HCT116 (cell line): ENCODE measurements around the gene CKS2. TPM values are rescaled to one million over a fixed set of nuclear protein-coding genes. Genes with fewer than 3 reads are reported as not detected.

Source experiments
- ATAC-seq: fragments of 200-7000 bp; cut with Tn5 transposase; 2 replicates; pipeline ENCODE4 v1.9.1; 2020; ENCODE audit warnings: mild to moderate bottlenecking, moderate library complexity
- BruUV-seq: library from RNA; stranded (reverse); fragments of 400-500 nt; replicated peaks from 2 replicates; lab custom pipeline; 2021; lab: Mats Ljungman, UMichigan
- CTCF ChIA-PET: fragments of 300-600 bp; sonication (Branson Sonifier 250); formaldehyde crosslinking; loops from one replicate; lab custom pipeline; 2021; ENCODE audit warnings: antibody characterized with exemption; lab: Charles Lee
- POLR2A ChIA-PET: fragments of 300-600, 350-600 bp; sonication (Branson Sonifier 250); formaldehyde crosslinking; loops from one replicate; lab custom pipeline; 2021; ENCODE audit warnings: antibody characterized with exemption; lab: Charles Lee
- RAD21 ChIA-PET, 2 experiments: fragments of 300-600 bp; sonication (Branson Sonifier 250); formaldehyde crosslinking; loops; one replicate each; lab custom pipeline; 2023; ENCODE audit warnings: low total read pairs in 2 of 2; ENCODE audit not compliant: uncharacterized antibody in 2 of 2, unreplicated experiment in 2 of 2, low non-redundant PET in 1 of 2; lab: Charles Lee
- DNase-seq: peaks from one replicate; pipeline ENCODE4 v3.0.0-alpha.2; 2010; ENCODE audit warnings: low read depth, low spot score
- H2AFZ ChIP-seq: fragments of 200-600 bp; shearing (Covaris generic), sonication (generic); 2 replicates; pipeline ENCODE4 v1.6.1; 2017; ENCODE audit warnings: low read depth, mixed run types, mixed read lengths, antibody characterized with exemption, low read length; ENCODE audit not compliant: poor library complexity, severe bottlenecking
- H3K27ac ChIP-seq: 2 replicates; pipeline ENCODE4 v1.5.1; 2012; ENCODE audit warnings: low read depth, low read length
- H3K27me3 ChIP-seq: fragments of 200-600 bp; sonication (generic); 2 replicates; pipeline ENCODE4 v1.6.1; 2016; ENCODE audit warnings: mixed run types, low read length, mixed read lengths; ENCODE audit not compliant: insufficient read depth
- H3K36me3 ChIP-seq, 2 experiments: fragments of 200-500 bp in 1 of 2; fragments of 200-600 bp in 1 of 2; sonication (Bioruptor generic) in 1 of 2; sonication (generic) in 1 of 2; 2 replicates each; pipeline versions ENCODE4 v1.5.1 to v1.6.1; 2014 to 2016; ENCODE audit warnings: low read length in 2 of 2, inconsistent platforms in 1 of 2, mixed read lengths in 1 of 2, mixed run types in 1 of 2; ENCODE audit not compliant: insufficient read depth in 2 of 2, control insufficient read depth in 1 of 2
- H3K4me1 ChIP-seq, 2 experiments: fragments of 200-600 bp in 1 of 2; sonication (generic) in 1 of 2; 2 replicates each; pipeline versions ENCODE4 v1.5.1 to v1.6.1; 2012 to 2017; ENCODE audit warnings: low read length in 2 of 2, inconsistent platforms in 1 of 2, mild to moderate bottlenecking in 1 of 2, mixed read lengths in 1 of 2, mixed run types in 1 of 2, moderate library complexity in 1 of 2; ENCODE audit not compliant: insufficient read depth in 2 of 2, control insufficient read depth in 1 of 2
- H3K4me2 ChIP-seq: fragments of 200-600 bp; sonication (generic); 2 replicates; pipeline ENCODE4 v1.6.1; 2017; ENCODE audit warnings: mixed run types, low read length, mixed read lengths
- H3K4me3 ChIP-seq, 2 experiments: fragments of 200-600 bp in 1 of 2; sonication (generic) in 1 of 2; replicated peaks in 1 of 2; 2 replicates each; pipeline ENCODE4 v1.5.1; 2011 to 2016; ENCODE audit warnings: low read length in 2 of 2, control low read depth in 1 of 2, low read depth in 1 of 2, mild to moderate bottlenecking in 1 of 2, mixed read lengths in 1 of 2, mixed run types in 1 of 2
- H3K79me2 ChIP-seq: fragments of 200-600 bp; sonication (generic); 2 replicates; pipeline ENCODE4 v1.6.1; 2017; ENCODE audit warnings: mild to moderate bottlenecking, mixed run types, low read length, moderate library complexity, mixed read lengths; ENCODE audit not compliant: insufficient read depth
- H3K9ac ChIP-seq: fragments of 200-600 bp; sonication (generic); 2 replicates; pipeline ENCODE4 v1.6.1; 2016; ENCODE audit warnings: low read length, mixed read lengths
- H3K9me2 ChIP-seq: fragments of 200-600 bp; sonication (generic), shearing (Covaris generic); 2 replicates; pipeline ENCODE4 v1.6.1; 2017; ENCODE audit warnings: mixed run types, mild to moderate bottlenecking, moderate library complexity; ENCODE audit not compliant: insufficient read depth
- H3K9me3 ChIP-seq, 2 experiments: fragments of 200-500 bp in 1 of 2; fragments of 200-600 bp in 1 of 2; sonication (Bioruptor generic) in 1 of 2; sonication (generic) in 1 of 2; 2 replicates each; pipeline ENCODE4 v1.6.1; 2014 to 2017; ENCODE audit warnings: low read length in 2 of 2, mixed read lengths in 2 of 2, inconsistent platforms in 1 of 2, low read depth in 1 of 2, mild to moderate bottlenecking in 1 of 2, mixed run types in 1 of 2, moderate library complexity in 1 of 2; ENCODE audit not compliant: control insufficient read depth in 1 of 2, insufficient read depth in 1 of 2
- H4K20me1 ChIP-seq: fragments of 200-600 bp; sonication (generic), shearing (Covaris generic); 2 replicates; pipeline ENCODE4 v1.6.1; 2017; ENCODE audit warnings: mixed run types, mild to moderate bottlenecking, moderate library complexity; ENCODE audit not compliant: insufficient read depth
- CBX3 ChIP-seq: IDR thresholded peaks from 2 replicates; pipeline ENCODE4 v1.6.1; 2012; ENCODE audit warnings: low read depth
- CEBPB ChIP-seq: IDR thresholded peaks from 2 replicates; pipeline ENCODE4 v1.6.1; 2012; ENCODE audit warnings: low read depth
- CTCF ChIP-seq, 3 experiments: fragments of 200-600 bp in 1 of 3; sonication (generic) in 1 of 3; IDR thresholded peaks in 2 of 3; conservative IDR thresholded peaks in 1 of 3; 2 replicates each; pipeline ENCODE4 v1.5.1; 2012 to 2017; ENCODE audit warnings: low read depth in 2 of 3, low read length in 2 of 3, antibody characterized with exemption in 1 of 3, borderline replicate concordance in 1 of 3, control low read depth in 1 of 3, mild to moderate bottlenecking in 1 of 3, mixed read lengths in 1 of 3, mixed run types in 1 of 3, moderate library complexity in 1 of 3; ENCODE audit not compliant: insufficient read depth in 1 of 3
- EGR1 ChIP-seq: IDR thresholded peaks from 2 replicates; pipeline ENCODE4 v1.6.1; 2012; ENCODE audit warnings: low read depth
- EZH2 ChIP-seq: fragments of 200-600 bp; sonication (generic); IDR thresholded peaks from 2 replicates; pipeline ENCODE4 v1.6.1; 2017; ENCODE audit warnings: antibody characterized with exemption, mixed run types
- EZH2phosphoT487 ChIP-seq: fragments of 200-600 bp; IDR thresholded peaks from 2 replicates; pipeline ENCODE4 v1.6.1; 2018; ENCODE audit warnings: antibody characterized with exemption, borderline replicate concordance
- POLR2A ChIP-seq: IDR thresholded peaks from 2 replicates; pipeline ENCODE4 v1.7.0; 2011; ENCODE audit warnings: borderline replicate concordance; ENCODE audit not compliant: insufficient read depth, insufficient read length; ENCODE audit errors: extremely low read depth
- POLR2AphosphoS5 ChIP-seq: IDR thresholded peaks from 2 replicates; pipeline ENCODE4 v1.6.1; 2011; ENCODE audit warnings: mild to moderate bottlenecking, low read depth, low read length, moderate library complexity
- RAD21 ChIP-seq: IDR thresholded peaks from 2 replicates; pipeline ENCODE4 v1.6.1; 2012; ENCODE audit warnings: low read depth, mild to moderate bottlenecking
- SIN3A ChIP-seq: IDR thresholded peaks from 2 replicates; pipeline ENCODE4 v1.6.1; 2012; ENCODE audit warnings: low read depth
- SP1 ChIP-seq: IDR thresholded peaks from 2 replicates; pipeline ENCODE4 v1.6.1; 2012; ENCODE audit warnings: low read depth
- TCF7L2 ChIP-seq: IDR thresholded peaks from 2 replicates; pipeline ENCODE4 v1.7.0; 2011; ENCODE audit warnings: borderline replicate concordance, inconsistent platforms; ENCODE audit not compliant: insufficient read depth, insufficient read length; ENCODE audit errors: extremely low read depth
- YY1 ChIP-seq: IDR thresholded peaks from 2 replicates; pipeline ENCODE4 v1.6.1; 2011; ENCODE audit warnings: low read length, low read depth, moderate library complexity, mild to moderate bottlenecking; ENCODE audit not compliant: insufficient replicate concordance; ENCODE audit errors: extremely low read depth
- ZFX ChIP-seq: fragments of 450-650 bp; IDR thresholded peaks from 2 replicates; pipeline ENCODE4 v1.6.1; 2017
- ZNF274 ChIP-seq: fragments of 200-500 bp; sonication (Bioruptor generic); IDR thresholded peaks from 2 replicates; pipeline ENCODE4 v1.6.1; 2014; ENCODE audit warnings: mild to moderate bottlenecking, low read depth, low read length, inconsistent platforms
- intact Hi-C: fragments of 100-400 bp; cut with micrococcal nuclease; formaldehyde crosslinking; loops from 2 replicates; pipeline ENCODE4 v1.10.0; 2022
- total RNA-seq: library from RNA; stranded (reverse); gene quantifications from one replicate; pipeline ENCODE4 v1.2.1, GENCODE V29; 2021; ENCODE audit not compliant: unreplicated experiment

Gene CKS2
- total RNA-seq, 1 experiment from 2014 or later, result 242 TPM

GRCh38 chr9:89363921-89364665, 53.1 kb downstream of the CKS2 start:
- DNase-seq, result no peak
- Histone ChIP-seq H2AFZ (no peak overlapping the region), H3K4me1 (no peaks in the 10 kb centered on the region), H3K9me2 (no peaks in the 10 kb centered on the region), H4K20me1 (no peaks in the 10 kb centered on the region), H3K36me3 (peaks cover 10 to 13% of the 10 kb centered on the region in 2 experiments; a peak in 3 of 4 replicates), H3K27me3 (no peaks in the 10 kb centered on the region), H3K79me2 (no peaks in the 10 kb centered on the region)
- POLR2A ChIA-PET, result no interaction called here
- no TSS peak for BruUV-seq
- CTCF ChIA-PET, result no interaction called here
- TF ChIP-seq CTCF (IDR thresholded peaks at IDR 0.05 in 2 of 3, conservative IDR thresholded peaks at IDR 0.05 in 1 of 3; ENCODE audit: borderline replicate concordance in 1 of 3, insufficient read depth in 1 of 3, low read depth in 2 of 3, low read length in 2 of 3) (no peak), ZFX (no peak), EZH2phosphoT487 (no peak), CEBPB (no peak), TCF7L2 (no peak), CBX3 (no peak), ZNF274 (no peak), POLR2A (no peak), SIN3A (no peak), EZH2 (no peak), POLR2AphosphoS5 (no peak), YY1 (no peak), RAD21 (no peak), EGR1 (no peak), SP1 (no peak)
- TF ChIP-seq, all 23 proteins: peak for 0
- H3K9ac ChIP-seq, result no peak overlapping the region
- no peak for ATAC-seq
- RAD21 ChIA-PET, result no interaction called here
- H3K9me3 ChIP-seq, result no peaks in the 10 kb centered on the region
- no peak overlapping the region for H3K27ac ChIP-seq
- no peak overlapping the region for H3K4me3 ChIP-seq
- intact Hi-C loops, result no loop called here
- H3K4me2 ChIP-seq, result no peak overlapping the region
